OCI-LY7 (cell line): ENCODE data around the gene EFCAB7.

Source experiments
- CTCF ChIP-seq: fragments of 200-600 bp; sonication (generic); conservative IDR thresholded peaks from 2 replicates; pipeline ENCODE4 v1.5.1; 2014; ENCODE audit warnings: mild to moderate bottlenecking, antibody characterized with exemption, low read length, moderate library complexity, mixed read lengths
- EZH2phosphoT487 ChIP-seq: fragments of 200-600 bp; sonication (generic); IDR thresholded peaks from 2 replicates; pipeline ENCODE4 v1.6.1; 2018; ENCODE audit warnings: low read depth, borderline replicate concordance, mild to moderate bottlenecking, mixed run types, antibody characterized with exemption, low read length, moderate library complexity, mixed read lengths

DNA sequence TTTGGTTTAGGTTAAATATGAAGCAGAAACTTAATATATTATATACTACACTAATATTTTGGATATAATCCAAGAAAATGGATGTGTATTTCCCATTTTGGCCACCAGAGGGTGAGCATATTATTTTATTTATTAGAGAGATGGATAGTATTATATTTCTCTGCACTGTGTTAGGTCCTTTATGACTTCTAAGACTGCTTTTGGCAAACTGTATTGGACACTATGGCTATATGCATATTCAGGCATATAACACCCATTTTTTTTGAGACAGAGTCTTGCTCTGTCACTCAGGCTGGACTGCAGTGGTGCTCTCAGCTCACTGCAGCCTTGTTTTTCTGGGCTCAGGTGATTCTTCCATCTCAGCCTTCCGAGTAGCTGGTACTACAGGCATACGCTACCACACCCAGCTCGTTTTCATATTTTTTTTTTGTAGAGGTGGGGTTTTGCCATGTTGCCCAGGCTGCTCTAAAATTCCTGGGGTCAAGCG is 52.1 kb downstream of the EFCAB7 start:
- peak; percentile 83 for TF ChIP-seq CTCF
- TF ChIP-seq EZH2phosphoT487: no peak
